ENCODE results near the gene TBC1D24. TPM values are rescaled to one million over a fixed set of nuclear protein-coding genes. Genes with fewer than 3 reads are reported as not detected.

Gene TBC1D24
- polyA plus RNA-seq, 3 donors = 0.76 to 5.9 (median 2.1) TPM

- no peaks in the 10 kb centered on the region for H3K9me3 ChIP-seq (replicated peaks in 1 of 2; ENCODE audit: control insufficient read depth in 1 of 2, insufficient read depth in 1 of 2, low read length in 2 of 2)
- H3K4me3 Mint-ChIP-seq = no peak overlapping the region
- H3K9me3 Mint-ChIP-seq = no peaks in the 10 kb centered on the region
- no peak overlapping the region for H3K4me3 ChIP-seq (replicated peaks in 1 of 3; ENCODE audit: low read depth in 2 of 3, low read length in 3 of 3)
- H3K9ac ChIP-seq (ENCODE audit: insufficient read depth, low read length, poor library complexity, severe bottlenecking) = no peak overlapping the region
- peaks cover 29 to 32% of the 10 kb centered on the region in 2 donors for H3K4me1 ChIP-seq (ENCODE audit: control insufficient read depth in 1 of 2, insufficient read depth in 2 of 2, low read length in 2 of 2)
- H3K27ac ChIP-seq (ENCODE audit: low read depth in 1 of 2, low read length in 2 of 2) = no peak overlapping the region
- no peak overlapping the region for H3K27ac Mint-ChIP-seq
- H3K4me2 ChIP-seq (replicated peaks; ENCODE audit: extremely low read depth, low read length, poor library complexity, severe bottlenecking) = no peak overlapping the region
- H3K27me3 Mint-ChIP-seq (ENCODE audit: low read depth in 3 of 3) = no peaks in the 10 kb centered on the region
- WGBS (ENCODE audit: insufficient coverage) = no CpG with 5 or more reads among the region's 6 CpGs
- no peak overlapping the region for H2AFZ ChIP-seq (ENCODE audit: insufficient read depth, low read depth, low read length, poor library complexity, severe bottlenecking)
- peaks cover 5% of the 10 kb centered on the region for H4K20me1 ChIP-seq (ENCODE audit: insufficient read depth, low read length)
- H3K79me2 ChIP-seq (ENCODE audit: insufficient read depth, low read length) = peaks cover 10% of the 10 kb centered on the region
- intact Hi-C loops (cut with micrococcal nuclease) = no loop called here
- no peaks in the 10 kb centered on the region for H3K27me3 ChIP-seq (ENCODE audit: control insufficient read depth in 2 of 2, insufficient read depth in 2 of 2, low read length in 2 of 2)
- H3K4me1 Mint-ChIP-seq = peaks cover 18% of the 10 kb centered on the region
- H3K36me3 Mint-ChIP-seq = peaks cover 23 to 40% of the 10 kb centered on the region in 2 donors
- peaks cover 23 to 34% of the 10 kb centered on the region in 2 donors for H3K36me3 ChIP-seq (replicated peaks in 1 of 2; ENCODE audit: control insufficient read depth in 1 of 2, insufficient read depth in 2 of 2, low read length in 2 of 2)
- TF ChIP-seq CTCF (IDR thresholded peaks at IDR 0.05) = no peak
- DNase-seq = no peak
Observed at GRCh38 chr16:2499454-2499853, 24.5 kb downstream of the TBC1D24 start.

DNA sequence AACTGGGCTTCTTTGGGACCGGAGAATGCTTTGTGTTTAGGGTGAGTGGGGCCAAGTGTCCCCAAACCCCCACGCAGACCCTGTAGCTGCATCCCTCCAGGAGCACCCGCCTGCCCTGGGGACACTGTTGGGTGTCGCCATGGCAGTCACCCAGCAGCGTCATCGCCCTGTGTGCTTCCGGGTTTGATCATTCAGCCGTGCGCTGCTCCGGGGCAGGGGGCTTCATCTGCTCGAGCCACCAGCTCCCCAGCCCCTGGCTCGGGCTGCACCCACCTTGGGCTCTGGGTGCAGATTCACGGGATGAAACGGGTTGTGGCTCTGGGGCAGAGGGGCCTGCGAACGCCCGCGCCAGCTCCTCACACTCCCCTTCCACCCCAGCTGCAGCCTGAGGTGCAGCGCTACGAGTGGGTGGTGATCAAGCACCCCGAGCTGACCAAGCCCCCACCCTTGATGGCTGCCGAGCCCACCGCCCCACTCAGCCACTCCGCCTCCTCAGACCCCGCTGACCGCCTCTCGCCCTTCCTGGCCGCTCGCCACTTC, 25.0 kb downstream of the TBC1D24 start:
- peaks cover 17% of the 10 kb centered on the region for H3K4me1 Mint-ChIP-seq
- Histone ChIP-seq H3K4me1 (ENCODE audit: control insufficient read depth in 1 of 2, insufficient read depth in 2 of 2, low read length in 2 of 2) (peaks cover 27 to 30% of the 10 kb centered on the region in 2 donors), H3K4me3 (replicated peaks in 1 of 3; ENCODE audit: low read depth in 2 of 3, low read length in 3 of 3) (no peak overlapping the region), H3K4me2 (replicated peaks; ENCODE audit: extremely low read depth, low read length, poor library complexity, severe bottlenecking) (no peak overlapping the region), H3K27me3 (ENCODE audit: control insufficient read depth in 2 of 2, insufficient read depth in 2 of 2, low read length in 2 of 2) (no peaks in the 10 kb centered on the region), H3K27ac (ENCODE audit: low read depth in 1 of 2, low read length in 2 of 2) (no peak overlapping the region), H2AFZ (ENCODE audit: insufficient read depth, low read depth, low read length, poor library complexity, severe bottlenecking) (no peak overlapping the region), H3K9ac (ENCODE audit: insufficient read depth, low read length, poor library complexity, severe bottlenecking) (no peak overlapping the region), H3K9me3 (replicated peaks in 1 of 2; ENCODE audit: control insufficient read depth in 1 of 2, insufficient read depth in 1 of 2, low read length in 2 of 2) (no peaks in the 10 kb centered on the region), H4K20me1 (ENCODE audit: insufficient read depth, low read length) (peaks cover 5% of the 10 kb centered on the region), H3K79me2 (ENCODE audit: insufficient read depth, low read length) (peaks cover 7% of the 10 kb centered on the region), H3K36me3 (replicated peaks in 1 of 2; ENCODE audit: control insufficient read depth in 1 of 2, insufficient read depth in 2 of 2, low read length in 2 of 2) (peaks cover 23 to 34% of the 10 kb centered on the region in 2 donors)
- 95% methylated on average over 21 of the region's 29 CpGs for WGBS (ENCODE audit: insufficient coverage)
- intact Hi-C loops (cut with micrococcal nuclease) = loop anchor here (5.0 to 10.0 kb wide), 6 partner anchors 33 to 345 kb away; partner anchors contain the start of genes ABCA3 (in 1 of the 2), CCNF (in 1 of the 2) and TRAF7 (in 1 of the 2)
- no peaks in the 10 kb centered on the region for H3K27me3 Mint-ChIP-seq (ENCODE audit: low read depth in 3 of 3)
- H3K36me3 Mint-ChIP-seq = peaks cover 23 to 40% of the 10 kb centered on the region in 2 donors
- no peaks in the 10 kb centered on the region for H3K9me3 Mint-ChIP-seq
- DNase-seq = no peak
- H3K27ac Mint-ChIP-seq = peak overlapping the region in 1 of 7 donors; percentile 33
- TF ChIP-seq CTCF (IDR thresholded peaks at IDR 0.05) = no peak
- no peak overlapping the region for H3K4me3 Mint-ChIP-seq
